GM19463 (cell line): Measurements from ENCODE around the gene LAMC1.
"Not testable (repeated sequence)": the region's sequence is repeated elsewhere in the genome, so short reads cannot be mapped to it uniquely, and the experiment has no call there.

Experiments used
- ATAC-seq: cut with Tn5 transposase; IDR thresholded peaks from one replicate; pipeline ENCODE4 v1.9.1; 2021; ENCODE audit warnings: mild to moderate bottlenecking, moderate library complexity; ENCODE audit not compliant: unreplicated experiment

LAMC1 gene

DNA sequence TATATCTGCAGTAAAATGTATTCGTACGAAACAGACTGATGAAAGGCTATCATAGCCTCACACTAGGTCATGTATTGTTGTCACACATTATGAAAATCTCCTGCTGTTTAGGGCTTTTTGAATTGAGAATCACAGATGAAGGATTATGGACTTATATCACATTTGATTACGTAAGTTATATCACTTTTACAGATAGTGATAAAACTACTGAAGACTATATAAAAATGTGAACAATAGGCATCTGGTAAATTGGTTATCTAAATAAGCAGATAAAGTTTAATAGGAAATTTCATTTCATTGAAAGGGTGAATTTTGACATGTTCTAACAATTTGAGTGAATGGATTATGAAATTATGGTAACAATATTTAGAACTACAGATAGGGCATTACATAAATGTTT, 20.0 kb downstream of the LAMC1 start:
- no peak for ATAC-seq

DNA sequence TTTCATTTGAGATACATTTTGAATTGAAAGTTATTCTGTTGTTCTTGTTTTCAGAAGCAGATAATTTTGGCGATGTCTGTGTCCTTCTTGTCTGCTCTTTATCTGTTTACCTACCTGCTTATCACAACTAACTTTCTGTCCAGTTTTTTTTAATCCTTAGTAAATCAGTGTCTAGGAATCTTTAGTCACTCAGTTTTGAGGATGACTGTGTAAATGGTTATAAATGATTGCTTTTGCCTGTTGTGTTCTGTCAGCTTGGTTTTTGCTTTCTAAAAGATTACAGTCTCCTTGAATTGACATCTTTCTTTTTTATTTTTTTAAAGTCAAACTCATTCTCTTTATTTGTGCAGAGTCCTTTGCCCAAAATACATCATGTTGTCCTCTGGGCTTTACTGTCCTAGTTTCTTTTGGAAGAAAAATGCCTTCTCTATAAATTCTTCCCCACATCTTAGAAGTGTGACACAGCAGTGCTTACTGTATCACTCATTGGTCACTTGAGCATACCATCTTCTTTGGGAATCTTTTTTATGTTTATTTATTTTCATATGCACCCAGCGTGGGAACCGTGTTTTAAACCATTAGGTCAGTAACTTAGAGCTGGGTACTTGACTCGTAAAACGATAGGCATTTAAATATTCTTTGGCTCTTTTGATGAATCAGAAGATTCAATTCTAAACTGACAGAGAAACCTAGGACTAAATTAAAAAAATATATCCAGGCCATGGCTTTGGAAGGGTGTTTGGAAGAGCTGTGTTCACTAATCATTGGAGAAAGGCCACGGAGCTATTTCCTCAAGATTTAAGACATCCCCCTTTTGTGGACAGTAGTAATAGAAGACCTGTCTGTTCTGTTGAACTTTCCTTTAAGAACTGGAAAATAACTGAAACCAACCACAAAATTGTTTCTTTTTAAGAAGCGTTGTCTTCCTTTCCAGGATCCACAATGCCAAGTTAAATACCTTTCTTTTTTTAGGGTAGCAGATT, 20.9 kb downstream of the LAMC1 start:
- ATAC-seq, result no peak

DNA sequence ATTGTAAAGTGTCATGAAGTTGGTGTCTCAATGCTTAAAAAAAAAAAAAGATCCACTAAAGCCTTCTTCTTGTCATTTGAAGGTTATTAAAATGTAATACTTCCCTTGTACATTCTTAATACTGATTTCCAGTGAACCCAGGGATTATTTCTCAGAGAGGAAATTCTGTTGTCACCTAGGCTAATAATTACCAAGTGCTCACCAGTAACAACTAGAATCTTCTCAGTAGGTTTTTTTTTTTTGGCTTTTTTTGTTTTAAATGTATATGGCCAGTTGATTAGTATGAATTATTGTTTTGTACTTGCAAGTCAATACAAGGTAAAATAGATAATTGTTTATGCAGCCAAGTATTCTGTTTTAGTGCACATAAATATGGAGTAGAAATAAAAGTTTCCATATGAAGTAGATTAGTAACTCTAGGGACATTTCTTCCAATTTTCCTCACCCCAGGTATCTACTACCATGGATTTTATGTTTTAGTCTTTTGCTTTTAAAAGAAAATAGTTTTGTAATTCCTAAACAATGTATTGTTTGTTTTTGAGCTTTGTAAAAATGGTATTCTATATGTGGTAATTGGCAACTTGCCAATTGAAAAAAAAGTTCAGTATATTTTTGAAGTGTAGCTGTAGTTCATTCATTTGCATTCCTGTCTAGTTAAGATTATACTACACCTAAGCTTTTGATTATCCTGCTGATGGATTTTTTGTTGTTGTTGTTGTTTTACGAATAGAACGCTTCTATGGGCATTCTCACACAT, 21.9 kb downstream of the LAMC1 start:
- no peak for ATAC-seq

DNA sequence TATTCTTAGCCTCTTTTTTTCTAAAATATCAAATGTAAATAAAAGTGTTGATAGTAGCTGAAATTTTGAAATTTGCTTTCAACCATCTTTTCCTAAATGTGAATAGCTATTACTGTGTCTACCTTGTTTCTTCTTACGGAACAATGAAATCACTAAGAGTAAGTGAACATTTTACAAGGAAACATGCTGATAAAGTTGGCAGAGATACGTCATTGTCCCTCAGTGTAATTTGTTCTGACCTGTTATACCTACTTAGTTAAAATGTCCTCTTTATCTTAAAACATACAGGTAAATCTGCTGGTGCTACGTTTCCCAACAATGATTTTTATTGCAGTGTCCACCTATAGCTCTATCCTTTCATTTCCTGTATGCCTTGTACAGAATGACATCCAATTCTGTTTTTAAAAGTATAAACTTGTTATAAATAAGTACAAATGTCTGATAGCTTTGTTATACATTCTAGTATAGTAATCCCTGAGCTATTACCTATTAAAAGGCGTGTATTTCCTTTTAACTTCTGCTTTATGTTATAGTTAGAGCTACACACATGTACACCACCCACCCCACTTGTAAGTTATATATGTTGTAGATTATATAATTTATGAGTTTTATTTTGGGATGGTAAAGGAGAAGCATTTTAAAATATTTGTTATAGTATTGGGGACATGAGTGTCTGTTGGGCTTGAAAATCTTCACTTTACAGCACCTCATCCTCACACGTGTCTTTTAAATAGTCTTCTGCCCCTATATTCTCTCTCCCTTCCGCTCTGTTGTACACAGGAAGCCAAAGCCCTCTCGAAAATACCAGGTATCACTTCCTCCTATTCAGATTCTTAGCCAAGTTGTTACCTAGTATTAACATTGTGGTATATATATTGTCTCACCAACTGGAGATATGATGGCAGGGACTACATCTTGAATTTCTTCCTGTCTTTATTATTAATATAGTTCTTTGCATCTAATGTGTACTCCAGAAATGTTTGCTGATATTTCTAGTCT, 25.2 kb downstream of the LAMC1 start:
- peak; percentile 99 for ATAC-seq

DNA sequence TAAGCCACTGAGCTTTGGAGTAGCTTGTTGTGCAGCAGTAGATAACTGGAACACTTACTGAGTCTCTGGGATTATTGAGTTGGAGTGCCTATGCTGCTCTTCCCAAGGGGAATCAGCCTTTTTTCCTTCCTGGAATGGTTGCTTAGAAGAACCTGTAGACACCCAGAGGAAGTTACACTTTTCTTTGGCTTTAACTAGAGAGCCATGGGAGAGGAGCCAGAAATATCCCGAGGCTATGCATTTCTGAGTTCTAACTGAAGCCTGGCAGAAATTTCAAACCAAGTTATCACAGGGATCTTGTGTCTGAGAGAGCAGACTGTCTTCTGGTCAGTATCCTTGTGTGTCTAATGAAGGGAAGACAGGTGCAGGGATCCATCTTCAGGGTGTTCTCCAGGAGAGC, 28.3 kb downstream of the LAMC1 start:
- ATAC-seq, result no peak

DNA sequence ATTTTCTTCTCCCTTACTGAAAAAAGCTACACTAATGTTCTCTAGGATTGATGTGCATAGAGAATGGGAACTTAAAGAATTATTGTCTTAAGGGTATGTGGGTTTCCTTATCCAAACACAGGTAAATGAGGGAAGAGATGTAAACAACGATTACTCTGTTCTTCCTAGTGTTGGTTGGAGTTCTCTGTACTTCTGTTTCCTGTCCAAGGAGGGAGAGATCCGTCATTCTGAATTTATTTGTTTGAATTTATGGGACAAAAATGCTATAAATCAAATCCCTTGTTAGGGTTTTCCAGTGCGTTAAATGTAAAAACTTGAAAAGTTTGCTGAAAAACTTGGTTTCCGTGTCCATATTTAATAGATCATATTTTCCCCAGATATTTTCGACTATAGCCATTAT, 29.6 kb downstream of the LAMC1 start:
- ATAC-seq, result no peak

DNA sequence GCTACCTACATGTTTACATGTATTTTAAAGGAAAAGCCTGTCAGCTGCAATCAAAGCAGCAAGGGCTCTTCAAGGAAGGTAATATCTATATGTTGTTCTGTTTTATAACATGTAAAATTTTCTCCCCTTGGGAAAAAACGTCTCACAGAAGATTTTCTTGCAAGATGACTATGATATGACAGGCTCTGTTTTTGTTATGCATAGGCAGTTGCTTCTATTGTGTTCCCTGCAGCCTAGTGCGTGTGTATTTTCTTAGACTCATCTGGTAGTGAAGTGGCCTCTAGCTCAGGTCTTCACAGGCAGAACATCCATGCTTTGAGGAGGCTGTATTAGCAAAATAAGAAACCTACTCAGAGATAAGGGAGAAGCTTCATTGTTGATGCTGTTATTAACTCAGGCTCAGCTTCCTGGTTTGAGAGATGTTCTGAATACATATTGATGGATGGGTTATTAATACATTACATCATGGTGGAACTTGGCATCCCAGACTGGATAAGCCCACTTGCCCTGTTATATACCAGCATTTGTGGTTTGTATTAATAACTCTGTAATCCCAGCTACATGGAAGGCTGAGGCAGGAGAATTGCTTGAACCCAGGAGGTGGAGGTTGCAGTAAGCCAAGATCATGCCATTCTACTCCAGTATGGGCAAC, 35.8 kb downstream of the LAMC1 start:
- ATAC-seq, result no peak

DNA sequence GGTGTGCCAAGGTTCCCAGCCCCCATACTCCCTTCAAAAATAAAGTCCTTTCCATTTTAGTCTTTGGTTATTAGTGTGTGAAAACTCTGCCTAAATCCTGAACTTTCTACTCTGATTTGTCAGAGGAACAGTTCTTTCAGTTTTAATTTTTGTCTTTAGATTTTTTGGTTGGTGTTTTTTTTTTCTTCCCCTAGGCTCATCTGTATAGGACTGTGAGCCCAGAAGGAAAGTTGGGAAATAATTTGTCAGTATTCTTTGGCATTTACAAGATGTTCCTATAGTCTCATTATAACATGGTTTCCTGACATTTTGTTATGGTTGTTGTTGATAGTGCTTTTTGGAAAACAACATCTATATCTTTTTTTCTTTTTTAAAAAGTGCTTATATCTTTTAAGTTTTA, 38.0 kb downstream of the LAMC1 start:
- no peak for ATAC-seq

DNA sequence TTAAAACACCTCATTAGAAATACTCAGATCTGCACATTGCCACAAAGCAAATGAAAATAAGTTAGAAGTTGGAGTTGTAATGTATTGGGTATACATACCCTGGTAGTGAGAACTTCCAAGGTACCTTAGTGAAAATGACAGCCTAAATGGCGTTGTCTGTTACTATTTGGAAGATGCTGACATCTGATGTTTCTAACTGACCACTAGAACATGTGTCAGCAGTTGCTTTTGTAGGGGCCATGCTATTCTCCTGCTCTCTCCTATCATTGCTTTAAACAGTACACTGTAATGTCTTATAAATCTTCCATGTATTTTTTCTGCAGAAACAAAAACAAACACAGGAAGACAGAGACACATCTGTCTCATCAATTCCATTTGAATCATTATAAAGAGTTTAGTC, 40.1 kb downstream of the LAMC1 start:
- no peak for ATAC-seq

DNA sequence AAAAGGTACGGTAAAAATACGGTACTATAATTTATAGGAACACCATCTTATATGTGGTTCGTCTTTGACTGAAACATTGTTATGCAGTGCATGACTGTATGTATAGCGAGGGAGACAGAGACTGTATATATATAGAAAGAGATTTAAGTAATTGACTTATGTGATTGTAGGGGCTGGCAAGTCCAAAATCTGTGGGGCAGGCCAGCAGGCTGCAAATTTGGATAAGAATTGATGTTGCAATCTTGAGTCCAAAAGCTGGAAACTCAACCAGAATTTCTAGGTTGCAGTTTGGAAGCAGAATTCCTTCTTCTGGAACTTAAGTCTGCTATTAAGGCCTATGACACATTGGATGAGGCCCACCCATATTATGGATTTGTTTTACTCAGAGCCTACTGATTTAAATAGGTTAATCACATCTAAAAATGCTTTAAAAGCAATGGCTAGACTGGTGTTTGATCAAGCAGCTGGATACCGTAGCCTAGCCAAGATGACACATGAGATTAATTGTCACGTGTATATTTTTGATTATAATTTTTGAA, 42.0 kb downstream of the LAMC1 start:
- ATAC-seq, result no peak

DNA sequence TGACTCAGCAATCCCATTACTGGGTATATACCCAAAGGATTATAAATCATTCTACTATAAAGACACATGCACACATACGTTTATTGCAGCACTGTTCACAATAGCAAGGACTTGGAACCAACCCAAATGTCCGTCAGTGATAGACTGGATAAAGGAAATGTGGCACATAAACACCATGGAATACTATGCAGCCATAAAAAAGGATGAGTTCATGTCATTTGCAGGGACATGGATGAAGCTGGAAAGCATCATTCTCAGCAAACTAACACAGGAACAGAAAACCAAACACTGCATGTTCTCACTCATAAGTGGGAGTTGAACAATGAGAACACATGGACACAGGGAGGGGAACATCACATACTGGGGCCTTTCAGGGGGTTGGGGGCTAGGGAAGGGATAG, 43.2 kb downstream of the LAMC1 start:
- ATAC-seq, result not testable (repeated sequence)

DNA sequence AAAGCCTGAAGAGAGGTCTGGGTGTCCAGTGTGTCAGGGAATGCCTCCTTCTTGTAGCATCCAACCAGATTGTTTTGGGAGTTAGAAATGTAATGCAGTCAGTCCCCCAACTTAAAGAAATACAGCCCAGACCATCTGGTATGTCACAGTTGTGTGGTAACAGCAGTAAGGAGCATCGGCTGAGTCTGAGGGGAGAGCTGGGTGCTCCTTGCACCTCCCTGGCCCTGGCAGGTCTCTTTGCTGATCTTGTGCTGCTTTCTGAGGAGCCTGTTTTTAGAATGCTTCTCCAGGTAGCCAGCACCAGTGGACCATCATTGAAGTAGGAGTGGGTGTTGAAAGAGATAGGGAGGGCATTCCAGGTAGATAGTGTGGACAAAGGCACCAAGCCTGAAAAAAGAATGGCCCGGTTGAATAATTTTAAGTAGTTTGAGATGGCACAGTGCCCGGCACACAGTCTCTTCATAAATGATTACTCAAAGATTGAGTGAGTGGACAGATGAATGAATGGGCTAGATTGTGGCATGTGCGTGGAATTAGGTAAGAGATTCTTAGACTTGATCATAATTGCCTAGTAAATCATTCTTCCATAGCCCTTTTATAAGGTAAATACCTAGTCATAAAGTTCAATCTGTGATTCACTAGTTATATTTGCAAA, 46.5 kb downstream of the LAMC1 start:
- no peak for ATAC-seq

DNA sequence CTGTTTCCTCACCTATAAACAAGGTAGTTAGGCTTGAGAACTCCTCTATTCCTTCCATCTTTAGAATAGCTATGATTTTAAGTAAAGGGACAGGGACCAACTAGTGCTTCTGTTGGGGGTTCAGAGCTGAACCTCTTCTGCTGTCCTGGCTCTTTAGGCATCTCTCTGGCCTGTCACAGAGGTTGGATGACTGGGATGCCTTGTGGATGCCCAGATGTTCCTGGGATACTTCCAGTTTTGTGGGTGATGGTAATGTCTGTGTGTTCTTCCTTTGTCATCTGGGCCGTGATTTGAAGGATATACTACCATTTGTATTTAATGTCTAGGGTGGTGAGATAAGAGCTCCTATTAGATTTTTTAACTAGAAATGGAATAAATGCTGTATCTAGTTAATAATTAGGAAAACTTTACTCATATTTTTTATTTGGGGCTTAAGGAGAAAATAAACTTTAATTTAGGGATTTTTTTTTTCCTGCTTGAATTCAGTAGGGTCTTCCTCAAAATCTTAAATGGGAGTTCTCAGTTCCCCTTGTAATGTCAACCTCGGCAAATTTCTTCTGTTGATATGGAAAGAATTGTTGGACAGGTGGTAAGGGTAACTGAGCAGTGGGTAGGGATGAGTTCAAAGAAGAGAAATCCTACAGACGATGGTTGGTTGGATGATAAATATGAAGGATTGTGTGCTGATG, 47.2 kb downstream of the LAMC1 start:
- ATAC-seq, result no peak

DNA sequence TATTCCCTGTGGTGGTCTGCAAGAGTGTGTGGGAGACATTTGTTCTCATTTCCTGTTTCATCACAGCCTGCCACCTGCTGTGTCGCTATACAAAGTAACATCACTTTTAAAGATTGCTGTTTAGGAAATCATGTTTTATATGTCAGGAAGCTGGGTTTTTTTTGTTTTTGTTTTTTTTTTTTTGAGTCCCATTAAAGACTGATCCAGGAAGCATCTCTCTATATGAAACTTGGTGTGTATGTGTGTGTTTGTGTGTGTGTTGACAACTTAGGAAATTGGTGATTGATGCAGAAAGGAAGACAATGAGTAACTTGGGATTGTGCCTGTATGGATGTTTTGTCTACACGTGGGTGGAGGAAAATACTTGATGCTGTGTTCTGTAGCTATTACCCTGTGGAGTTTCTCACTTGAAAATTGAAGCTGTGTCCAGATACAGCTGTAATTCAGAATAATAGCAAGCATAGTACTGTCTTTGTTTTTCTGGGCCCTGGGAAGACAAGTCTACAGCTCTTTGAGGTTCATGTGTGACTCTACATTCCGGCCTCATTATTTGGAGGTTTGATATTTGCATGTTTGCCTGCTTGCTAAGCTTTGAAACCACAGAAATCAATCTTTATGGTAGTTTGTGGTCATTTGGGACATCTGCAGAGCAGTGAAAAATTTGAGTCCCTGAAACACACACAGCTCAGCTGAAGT, 47.9 kb downstream of the LAMC1 start:
- peak; percentile 87 for ATAC-seq

DNA sequence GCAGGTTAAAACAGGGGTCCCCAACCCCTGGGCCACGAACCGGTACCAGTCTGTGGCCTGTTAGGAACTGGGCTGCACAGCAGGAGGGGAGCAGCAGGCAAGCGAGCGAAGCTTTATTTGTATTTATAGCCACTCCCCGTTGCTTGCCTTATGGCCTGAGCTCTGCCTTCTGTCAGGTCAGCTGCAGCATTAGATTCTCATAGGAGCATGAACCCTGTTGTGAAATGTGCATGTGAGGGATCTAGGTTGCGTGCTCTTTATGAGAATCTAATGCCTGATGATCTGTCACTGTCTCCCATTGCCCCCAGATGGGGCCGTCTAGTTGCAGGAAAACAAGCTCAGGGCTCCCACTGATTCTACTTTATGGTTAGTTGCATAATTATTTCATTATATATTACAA, 49.4 kb downstream of the LAMC1 start:
- not testable (repeated sequence) for ATAC-seq

DNA sequence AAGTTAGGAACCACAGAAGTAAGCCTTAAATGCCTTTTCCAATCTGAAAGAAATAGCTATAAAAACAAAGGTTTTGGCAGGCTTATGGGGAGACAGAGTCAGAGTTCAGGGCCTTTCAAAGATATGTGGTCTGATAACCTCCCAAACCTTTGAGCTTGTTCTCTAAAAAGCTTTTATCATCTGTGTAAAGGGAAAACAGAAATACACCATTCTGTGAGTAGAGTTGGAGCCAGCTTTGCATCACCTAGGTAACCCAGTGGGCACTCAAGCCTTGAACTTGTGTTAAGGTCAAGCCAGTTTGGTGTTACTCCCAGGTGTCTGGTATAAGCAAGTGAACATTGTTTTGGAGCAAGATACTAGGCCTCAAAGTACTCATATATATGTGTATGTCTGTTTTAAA, 50.1 kb downstream of the LAMC1 start:
- ATAC-seq, result no peak

DNA sequence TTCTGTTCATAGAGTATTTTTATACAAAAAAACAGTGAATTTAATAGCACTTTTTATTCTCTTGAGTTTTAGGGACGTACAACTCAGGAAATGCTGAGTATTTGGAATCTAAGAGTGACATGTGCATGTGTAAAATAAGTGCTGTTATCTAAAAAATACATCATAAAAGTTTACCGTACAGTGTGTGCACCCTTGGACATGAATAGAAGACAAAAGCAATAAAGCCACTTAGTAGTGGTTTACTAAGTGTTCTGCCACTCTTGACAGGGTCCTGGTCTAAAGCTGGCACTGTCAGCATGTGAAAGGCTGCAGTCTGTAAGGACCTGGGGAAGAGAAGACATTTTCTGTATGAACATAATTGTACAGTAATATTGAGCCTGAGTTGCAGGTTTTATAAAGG, 51.0 kb downstream of the LAMC1 start:
- ATAC-seq, result no peak

DNA sequence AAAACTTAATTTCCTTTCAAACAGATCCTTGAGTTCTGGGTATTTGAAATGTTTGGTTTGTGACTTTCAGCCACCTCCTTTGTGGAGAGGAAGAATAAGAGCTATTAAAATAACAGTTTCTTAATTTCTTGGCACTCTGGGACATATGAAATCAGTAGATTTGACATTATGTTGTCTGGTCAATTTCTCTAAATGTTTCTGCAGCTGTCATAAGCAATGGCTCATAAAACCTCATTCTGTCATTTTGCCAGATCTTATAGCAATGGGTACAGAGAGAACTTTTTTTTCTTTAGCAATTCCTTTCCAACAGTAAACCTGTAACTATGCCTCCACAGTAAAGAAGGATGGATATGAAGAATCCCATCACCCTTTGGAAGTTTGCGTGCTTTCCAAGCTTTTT, 52.6 kb downstream of the LAMC1 start:
- no peak for ATAC-seq
